Measurements from ENCODE around the gene FCHO1.

DNA sequence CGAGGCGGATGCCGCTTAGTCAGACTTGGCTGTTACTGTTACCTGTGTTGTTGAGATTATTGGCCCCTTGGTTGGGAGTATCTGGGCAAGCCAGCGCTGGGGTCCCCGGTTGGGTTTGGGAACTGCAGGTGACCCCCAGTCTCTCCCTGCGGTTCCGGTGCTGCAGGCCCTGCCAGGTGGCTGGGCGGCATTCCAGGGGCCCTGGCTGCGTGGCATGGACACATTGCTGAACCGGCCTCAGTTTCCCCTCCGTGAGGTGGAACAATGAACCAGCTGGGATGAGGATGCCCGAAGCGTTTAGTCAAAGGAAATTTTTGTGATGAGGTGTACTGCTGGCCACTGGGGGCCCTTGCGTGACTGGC lies 44.2 kb downstream of the FCHO1 start:
- TF ChIP-seq CTCF (IDR thresholded peaks at IDR 0.05) (no peak), POLR2A (IDR thresholded peaks at IDR 0.05) (no peak), EP300 (IDR thresholded peaks at IDR 0.05) (no peak)

Data from tibial nerve (tissue), 4 donors.